NCI-H146 treated with DMSO at 0.1 percent for 48 hours (cell line): Measurements from ENCODE around the gene TMEM255B.
"Not testable (repeated sequence)": the region's sequence is repeated elsewhere in the genome, so short reads cannot be mapped to it uniquely, and the experiment has no call there.

ENCODE experiments used
- DNase-seq: peaks from one replicate; lab custom pipeline; 2025; ENCODE audit not compliant: unreplicated experiment; lab: John Stamatoyannopoulos, UW

Gene TMEM255B

DNA sequence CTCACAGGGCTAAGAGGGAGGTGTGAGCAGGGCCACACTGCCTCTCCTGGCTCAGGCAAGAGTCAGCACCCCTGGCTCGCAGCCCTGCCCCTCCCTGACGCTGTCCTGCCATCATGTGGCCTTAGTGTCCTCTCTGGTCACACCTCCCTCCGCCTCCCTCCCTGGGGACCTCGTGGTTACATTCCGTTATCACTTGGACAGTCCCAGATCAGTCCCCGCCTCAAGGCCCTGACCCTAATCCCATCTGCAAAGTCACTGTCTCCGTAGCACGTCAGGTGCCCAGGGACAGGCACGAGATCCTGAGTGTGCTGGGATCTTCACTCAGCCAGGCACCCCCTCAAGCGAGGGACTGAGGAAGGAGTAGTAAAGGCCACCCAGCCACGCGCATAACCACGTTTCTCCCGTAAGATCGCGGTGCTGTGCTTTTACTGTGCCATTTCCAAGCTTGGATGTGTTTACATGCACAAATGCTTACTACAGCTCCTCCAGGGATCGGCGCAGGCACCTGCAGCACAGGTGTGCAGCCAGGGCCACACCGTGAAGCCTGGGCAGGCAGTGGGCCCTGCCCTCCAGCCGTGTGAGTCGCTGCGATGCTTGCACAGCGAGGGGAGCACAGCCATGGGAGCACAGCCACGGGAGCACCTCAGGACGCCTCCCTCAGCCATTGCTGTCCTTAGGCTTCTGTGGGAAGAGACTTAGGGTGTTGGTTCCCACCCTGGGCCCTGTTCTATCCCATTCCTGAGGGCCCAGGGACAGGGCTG is 10.7 kb upstream of the TMEM255B start:
- no peak for DNase-seq

DNA sequence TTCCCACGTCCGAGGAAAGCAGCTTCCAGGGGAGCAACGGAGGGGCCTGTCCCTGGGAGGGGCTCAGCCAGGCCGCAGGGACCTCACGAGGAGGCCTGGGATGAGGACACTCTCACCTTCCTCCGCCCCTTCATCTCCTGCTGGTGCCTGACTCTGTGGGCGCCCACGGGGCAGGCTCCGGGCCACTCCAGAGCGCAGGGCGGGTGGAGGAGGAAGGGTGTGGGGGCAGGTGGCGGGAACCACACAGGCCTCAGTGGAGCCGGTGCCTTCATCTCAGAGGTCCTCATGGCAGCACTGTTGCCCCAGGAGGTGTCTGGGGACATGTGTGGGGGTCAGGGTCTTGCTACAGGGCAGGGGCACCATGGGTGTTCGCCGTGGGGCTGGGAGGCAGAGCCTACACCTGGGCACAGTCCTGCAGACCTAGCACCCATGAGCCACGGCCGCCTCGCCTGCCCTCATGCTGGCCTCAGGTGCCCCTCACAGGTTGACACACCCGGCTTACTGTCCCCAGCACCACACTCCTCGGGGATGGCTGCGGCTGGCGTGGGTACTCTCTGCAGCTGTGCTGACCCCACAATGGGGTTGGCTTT is 10.1 kb upstream of the TMEM255B start:
- DNase-seq, result no peak

DNA sequence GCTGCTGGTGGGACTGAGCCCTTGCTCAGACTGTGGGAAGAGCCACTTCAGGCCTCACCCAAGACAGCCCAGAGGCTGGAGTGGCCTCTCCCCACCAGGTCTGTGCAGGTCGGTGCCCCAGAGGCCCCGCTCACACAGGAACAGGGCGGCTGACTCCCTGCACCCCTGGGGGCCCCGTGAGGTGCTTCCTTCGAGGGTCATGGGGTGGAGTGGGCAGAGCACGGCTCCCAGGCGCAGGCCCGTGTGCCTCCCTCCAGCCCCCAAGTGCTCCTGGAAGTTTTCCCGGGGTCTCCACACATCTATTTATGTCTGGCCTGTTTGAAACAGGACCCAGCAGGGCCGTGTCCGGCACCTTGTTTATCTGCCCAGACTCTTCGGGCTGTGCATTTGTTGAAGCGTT is 9.5 kb upstream of the TMEM255B start:
- no peak for DNase-seq

DNA sequence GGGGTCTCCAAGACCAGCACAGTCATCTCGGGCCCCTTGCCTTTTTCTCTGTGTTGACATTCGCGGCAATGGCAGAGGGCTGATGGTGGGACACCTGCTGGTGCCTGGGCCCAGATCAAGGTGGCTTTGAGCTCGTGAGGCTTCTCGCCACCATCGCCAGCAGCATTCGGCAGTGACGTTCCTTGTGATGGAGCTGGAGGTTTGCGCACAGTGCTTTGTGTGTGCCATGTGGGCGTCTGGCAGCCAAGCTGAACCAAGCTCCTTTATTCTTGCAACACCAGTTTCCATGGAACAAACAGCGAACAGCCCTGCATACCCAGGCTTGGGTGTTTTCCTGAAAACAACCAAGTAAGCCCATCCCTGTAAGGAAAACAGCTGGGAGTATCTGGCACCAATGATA is 9.1 kb upstream of the TMEM255B start:
- no peak for DNase-seq

- no peak for DNase-seq
These were observed 8.2 kb upstream of the TMEM255B start for GRCh38 chr13:113750554-113751399.

- DNase-seq, result no peak
These were observed 7.5 kb upstream of the TMEM255B start for GRCh38 chr13:113751491-113751890.

- DNase-seq, result not testable (repeated sequence)
These were observed 6.6 kb upstream of the TMEM255B start for GRCh38 chr13:113752211-113752986.

DNA sequence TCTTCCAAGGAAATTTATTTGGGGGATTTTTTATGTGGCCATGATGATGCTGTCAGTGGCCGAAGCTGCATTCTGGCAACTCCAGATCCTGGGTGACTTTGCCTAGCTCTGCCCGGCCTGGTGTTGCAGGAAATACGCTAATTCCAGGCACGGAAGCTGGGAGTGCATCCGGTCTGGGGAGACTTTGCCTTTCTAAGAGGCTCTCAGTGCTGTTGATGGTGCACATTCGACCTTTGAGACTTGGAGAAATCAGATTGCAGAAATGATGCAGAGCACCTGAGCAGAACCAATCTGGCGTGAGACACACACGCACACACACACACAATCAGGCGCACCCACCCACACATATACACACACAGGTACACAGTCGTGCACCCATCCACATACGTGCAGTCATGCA is 5.9 kb upstream of the TMEM255B start:
- DNase-seq, result no peak

DNA sequence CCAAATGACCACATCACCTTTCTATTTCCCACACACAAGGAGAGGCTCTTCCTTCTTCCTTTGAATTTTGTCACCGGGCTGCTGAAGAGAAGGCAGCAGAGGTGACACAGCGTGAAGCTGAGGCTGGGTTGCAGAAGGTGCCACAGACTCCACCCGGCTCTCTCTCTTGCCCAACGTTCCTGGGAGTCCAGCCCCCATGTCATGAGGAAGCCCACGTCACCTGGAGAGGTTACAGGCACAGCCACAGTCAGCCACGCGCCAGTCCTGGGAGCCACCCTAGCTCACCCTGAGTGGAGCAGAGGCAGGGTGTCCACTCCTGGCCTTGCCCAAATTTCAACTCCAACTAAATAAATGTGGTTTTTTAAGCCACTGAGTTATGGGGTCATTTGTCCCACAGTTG is 4.8 kb upstream of the TMEM255B start:
- no peak for DNase-seq

DNA sequence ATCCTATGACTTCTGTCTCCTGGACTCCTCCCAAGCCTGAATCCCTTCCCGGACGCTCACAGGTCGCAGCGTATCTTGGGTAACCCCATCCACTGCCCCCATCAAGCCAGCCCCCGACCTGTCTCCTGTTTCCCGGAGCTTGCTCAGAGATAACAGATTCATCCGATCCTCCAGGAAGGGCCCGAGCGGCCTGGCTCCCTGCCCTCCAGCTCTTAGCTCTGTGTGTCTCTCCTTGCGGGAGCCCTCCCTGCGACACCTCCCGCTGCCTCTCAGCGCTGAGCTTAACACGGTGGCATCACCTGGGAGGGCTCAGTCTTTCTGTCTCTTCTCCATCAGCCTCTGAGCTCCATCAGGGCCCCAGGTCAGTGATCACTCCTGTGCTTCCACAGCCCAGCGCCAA is 4.3 kb upstream of the TMEM255B start:
- no peak for DNase-seq

- DNase-seq, result no peak
These were observed 2.5 kb upstream of the TMEM255B start for GRCh38 chr13:113756441-113757097.

- peak; percentile 40 for DNase-seq
These were observed 605 bp downstream of the TMEM255B start for GRCh38 chr13:113759525-113760137.

DNA sequence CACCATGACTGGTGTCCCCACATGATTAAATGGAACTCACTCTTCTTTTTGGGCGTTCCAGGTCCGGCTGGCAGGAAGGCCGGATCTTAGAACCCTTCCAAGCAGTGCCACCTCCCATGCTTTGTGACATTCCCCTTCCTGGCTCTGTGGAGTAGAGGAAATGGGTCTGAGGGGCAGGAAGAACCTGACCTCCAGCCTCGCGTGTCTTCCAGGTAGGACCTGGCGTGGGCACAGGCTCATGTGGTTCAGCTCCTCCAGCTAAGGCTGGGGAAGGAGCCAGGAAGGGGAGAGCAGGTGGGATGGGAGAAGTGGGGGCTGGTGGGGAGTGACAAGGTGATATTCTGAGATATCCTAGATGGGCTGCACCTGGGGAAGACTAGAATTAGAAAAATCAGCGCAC is 2.1 kb downstream of the TMEM255B start:
- no peak for DNase-seq

- DNase-seq, result no peak
These were observed 3.0 kb downstream of the TMEM255B start for GRCh38 chr13:113762075-113762474.

DNA sequence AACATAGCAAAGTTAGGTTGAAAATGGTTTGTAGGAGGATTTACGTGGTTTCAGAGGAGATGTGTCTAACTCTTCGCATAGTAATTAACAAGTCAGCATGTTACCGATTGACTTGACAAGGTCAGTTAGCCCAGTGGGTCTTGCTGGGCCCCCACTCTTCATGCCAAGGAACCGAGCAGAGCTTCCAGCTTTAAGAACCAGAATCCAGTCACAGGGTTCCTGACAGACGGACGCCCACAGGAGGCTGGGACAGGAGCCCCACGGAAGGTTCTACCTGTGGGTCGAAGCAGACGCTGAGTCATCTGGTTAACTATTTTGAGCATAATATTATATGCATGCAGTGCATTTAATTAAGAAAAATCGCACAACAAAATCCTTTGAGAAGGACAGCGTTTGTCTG is 3.5 kb downstream of the TMEM255B start:
- DNase-seq, result no peak

DNA sequence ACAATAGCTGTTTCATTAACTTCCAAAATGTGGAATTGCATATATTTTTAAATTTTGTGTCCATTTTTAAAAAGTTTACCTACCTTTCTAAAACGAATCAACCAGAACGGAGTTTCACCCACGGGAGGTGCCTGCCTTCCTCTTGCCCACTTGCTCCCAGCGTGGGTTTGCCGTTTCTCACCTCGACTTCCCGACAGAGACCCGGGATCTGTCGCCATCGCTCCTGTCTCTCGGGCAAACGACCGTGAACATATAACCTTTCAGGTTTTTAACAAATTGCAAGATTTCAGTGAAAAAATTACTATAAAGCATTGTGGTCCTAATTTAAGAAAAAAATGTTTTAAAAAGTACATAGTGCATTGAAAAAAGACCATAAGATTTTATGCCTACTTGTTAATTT is 4.2 kb downstream of the TMEM255B start:
- DNase-seq, result no peak

- no peak for DNase-seq
These were observed 5.2 kb downstream of the TMEM255B start for GRCh38 chr13:113763961-113764792.

DNA sequence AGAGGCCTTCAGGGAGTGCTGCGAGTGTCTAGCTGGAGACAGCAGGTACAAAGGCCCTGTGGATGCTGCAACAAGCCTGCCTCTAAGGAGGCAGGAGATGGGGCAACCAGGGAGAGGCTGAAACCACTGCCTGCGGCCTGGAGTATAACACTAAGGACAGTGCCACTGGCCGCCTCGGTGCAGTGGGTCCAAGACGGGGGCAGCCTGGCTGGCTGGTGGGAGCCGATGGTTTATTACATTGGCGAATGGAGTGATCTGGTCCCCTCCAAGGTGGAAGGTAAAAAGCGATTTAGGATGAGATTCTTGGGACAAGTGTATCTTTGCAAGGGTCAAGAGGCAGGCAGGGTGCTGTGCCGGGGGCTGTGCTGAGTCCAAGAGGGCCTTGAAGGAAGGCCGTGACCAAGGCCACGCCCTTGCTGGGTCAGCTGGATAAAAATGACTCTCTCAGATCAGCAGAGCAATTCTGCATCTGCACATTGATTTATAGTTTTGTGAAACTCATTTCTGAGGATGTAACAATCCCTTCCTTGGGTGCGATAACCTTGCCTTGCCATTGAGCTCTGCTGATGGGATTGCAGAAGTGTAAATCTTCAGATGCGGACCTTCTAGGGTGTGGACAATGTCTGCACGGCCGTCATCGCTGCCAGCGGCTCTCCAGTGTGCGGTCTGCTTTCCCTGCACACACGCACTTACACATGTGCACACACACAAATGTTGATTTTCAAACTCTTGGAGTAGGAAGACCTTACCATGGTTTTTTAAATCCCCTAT is 6.0 kb downstream of the TMEM255B start:
- DNase-seq, result no peak

GRCh38 chr13:113765564-113765910 is 6.5 kb downstream of the TMEM255B start:
- no peak for DNase-seq
